Smooth muscle cell (in vitro differentiated cells): ENCODE results near the gene PDE8A. TPM values are rescaled to one million over a fixed set of nuclear protein-coding genes. Genes with fewer than 3 reads are reported as not detected.

ENCODE experiments used
- DNase-seq: peaks from one replicate; lab custom pipeline; 2025; ENCODE audit not compliant: unreplicated experiment; lab: John Stamatoyannopoulos, UW
- H2AFZ ChIP-seq: fragments of 200-600 bp; sonication (generic); 2 replicates; pipeline ENCODE4 v1.6.0; 2016; ENCODE audit warnings: antibody characterized with exemption, low read depth, mild to moderate bottlenecking
- H3F3A ChIP-seq: fragments of 200-600 bp; sonication (generic); 2 replicates; pipeline ENCODE4 v1.6.0; 2017; ENCODE audit warnings: antibody characterized with exemption, low read depth
- H3K27ac ChIP-seq: fragments of 200-600 bp; sonication (generic); 2 replicates; pipeline ENCODE4 v1.5.1; 2016; ENCODE audit warnings: low read depth, mild to moderate bottlenecking
- H3K27me3 ChIP-seq: fragments of 200-600 bp; sonication (generic); 2 replicates; pipeline ENCODE4 v1.6.1; 2016; ENCODE audit warnings: low read depth, mild to moderate bottlenecking
- H3K36me3 ChIP-seq: fragments of 200-600 bp; sonication (generic); 2 replicates; pipeline ENCODE4 v1.5.1; 2016; ENCODE audit warnings: low read depth
- H3K4me1 ChIP-seq: fragments of 200-600 bp; sonication (generic); 2 replicates; pipeline ENCODE4 v1.5.1; 2016; ENCODE audit warnings: low read depth
- H3K4me2 ChIP-seq: fragments of 200-600 bp; sonication (generic); 2 replicates; pipeline ENCODE4 v1.6.0; 2016; ENCODE audit warnings: mild to moderate bottlenecking
- H3K4me3 ChIP-seq: fragments of 200-600 bp; sonication (generic); 2 replicates; pipeline ENCODE4 v1.5.1; 2016; ENCODE audit warnings: mild to moderate bottlenecking
- H3K79me2 ChIP-seq: fragments of 200-600 bp; sonication (generic); 2 replicates; pipeline ENCODE4 v1.6.0; 2016; ENCODE audit warnings: low read depth, mild to moderate bottlenecking
- H3K9ac ChIP-seq: fragments of 200-600 bp; sonication (generic); 2 replicates; pipeline ENCODE4 v1.6.0; 2016; ENCODE audit warnings: low read depth
- H3K9me3 ChIP-seq: fragments of 200-600 bp; sonication (generic); replicated peaks from 2 replicates; pipeline ENCODE4 v1.5.1; 2016; ENCODE audit warnings: low read depth
- H4K20me1 ChIP-seq: fragments of 200-600 bp; sonication (generic); 2 replicates; pipeline ENCODE4 v1.6.0; 2016; ENCODE audit warnings: low read depth
- CTCF ChIP-seq: fragments of 200-600 bp; sonication (generic); IDR thresholded peaks from 2 replicates; pipeline ENCODE4 v1.5.1; 2017; ENCODE audit warnings: borderline replicate concordance, mild to moderate bottlenecking, antibody characterized with exemption; ENCODE audit not compliant: insufficient read depth, poor library complexity, severe bottlenecking
- WGBS: methylation state at CpG from one replicate; pipeline ENCODE4 v1.1.7; 2016; ENCODE audit warnings: low lambda C conversion rate; 5-methylcytosine and 5-hydroxymethylcytosine counted together
- polyA plus RNA-seq: library from polyadenylated mRNA; unstranded; fragments of >200 nt; fragmentation: Nextera tagmentation; extraction: Ambion mirVana; gene quantifications from 2 replicates; pipeline ENCODE4 v1.2.1, GENCODE V29; 2016
- total RNA-seq: library from RNA; depleted of rRNA; stranded (reverse); fragments of >200 nt; gene quantifications from 2 replicates; pipeline ENCODE4 v1.2.3, GENCODE V29; 2014

The PDE8A gene
- total and polyA plus RNA-seq, 2 experiments from 2014 or later, result 5.5 to 19.8 TPM

- Histone ChIP-seq H2AFZ (peak overlapping the region; percentile 28), H3K27ac (peak overlapping the region; percentile 92), H3K27me3 (no peaks in the 10 kb centered on the region), H3K9me3 (no peaks in the 10 kb centered on the region), H3K36me3 (no peaks in the 10 kb centered on the region), H3F3A (peaks cover 5% of the 10 kb centered on the region), H3K9ac (peak overlapping the region; percentile 68), H3K4me2 (peak overlapping the region; percentile 77), H3K4me3 (peak overlapping the region; percentile 21), H4K20me1 (no peaks in the 10 kb centered on the region), H3K79me2 (peaks cover 37% of the 10 kb centered on the region), H3K4me1 (peaks cover 13% of the 10 kb centered on the region)
- WGBS, result 18% methylated on average over 7 of the region's 7 CpGs
- TF ChIP-seq CTCF, result no peak
- DNase-seq, result no peak
Observed at GRCh38 chr15:85047271-85047948, 65.8 kb downstream of the PDE8A start.

GRCh38 chr15:85048430-85048829, 66.8 kb downstream of the PDE8A start:
- H3K79me2 ChIP-seq, result peaks cover 37% of the 10 kb centered on the region
- 66% methylated on average over 6 of the region's 6 CpGs for WGBS
- no peak overlapping the region for H3K4me3 ChIP-seq
- H3K27me3 ChIP-seq, result no peaks in the 10 kb centered on the region
- no peaks in the 10 kb centered on the region for H3K9me3 ChIP-seq
- no peak for DNase-seq
- H3K27ac ChIP-seq, result peak overlapping the region; percentile 92
- H3K4me1 ChIP-seq, result peaks cover 13% of the 10 kb centered on the region
- H3K4me2 ChIP-seq, result peak overlapping the region; percentile 77
- H3K9ac ChIP-seq, result peak overlapping the region; percentile 68
- H3F3A ChIP-seq, result peaks cover 5% of the 10 kb centered on the region
- H2AFZ ChIP-seq, result peak overlapping the region; percentile 47
- no peaks in the 10 kb centered on the region for H4K20me1 ChIP-seq
- no peaks in the 10 kb centered on the region for H3K36me3 ChIP-seq
- TF ChIP-seq CTCF, result no peak

GRCh38 chr15:85049805-85050204, 68.1 kb downstream of the PDE8A start:
- H3K9me3 ChIP-seq, result no peaks in the 10 kb centered on the region
- H3K79me2 ChIP-seq, result peaks cover 37% of the 10 kb centered on the region

More at GRCh38 chr15:85049805-85050204, 68.1 kb downstream of the PDE8A start:
- TF ChIP-seq CTCF, result no peak
- Histone ChIP-seq H3K4me2 (no peak overlapping the region), H3K9ac (no peak overlapping the region), H3K36me3 (no peaks in the 10 kb centered on the region), H3K27ac (no peak overlapping the region), H2AFZ (no peak overlapping the region), H3K4me1 (peaks cover 13% of the 10 kb centered on the region), H3K27me3 (no peaks in the 10 kb centered on the region), H4K20me1 (no peaks in the 10 kb centered on the region), H3F3A (peaks cover 5% of the 10 kb centered on the region), H3K4me3 (no peak overlapping the region)
- DNase-seq, result no peak
